ENCODE data around the gene GRIN1.

Gene GRIN1

DNA sequence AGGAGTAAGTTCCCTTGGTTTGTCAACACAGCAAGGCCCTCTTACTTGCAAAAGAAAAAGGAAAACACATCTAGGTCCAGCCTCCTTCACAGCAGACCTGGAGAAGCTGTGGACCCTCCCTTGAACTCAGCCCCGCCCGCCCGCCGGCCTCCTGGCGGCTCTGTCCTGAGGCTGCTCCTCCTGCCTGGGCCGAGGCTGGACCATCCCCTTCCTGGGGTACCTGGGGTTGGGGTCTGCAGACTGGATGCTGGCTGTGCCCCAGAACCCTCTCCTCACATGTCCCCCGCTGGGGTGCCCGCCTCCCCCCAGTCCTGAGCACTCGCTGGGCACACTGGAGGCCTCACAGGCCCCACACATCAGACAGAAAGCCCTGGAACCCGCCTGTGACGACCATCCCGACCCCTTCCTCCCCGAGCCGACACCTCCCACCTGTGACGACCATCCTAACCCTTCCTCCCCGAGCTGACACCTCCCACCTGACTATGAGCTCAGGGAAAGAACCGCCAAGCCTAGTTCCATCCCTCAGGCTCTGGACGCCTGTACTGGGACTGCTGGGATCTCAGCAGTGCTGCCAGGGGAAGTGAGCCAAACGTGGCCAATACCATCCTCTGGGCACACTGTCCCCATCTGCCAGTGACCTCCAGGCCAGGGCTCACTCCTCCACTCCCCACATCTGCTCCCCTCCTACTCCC, 40.1 kb downstream of the GRIN1 start:
- DNase-seq: no peak

DNA sequence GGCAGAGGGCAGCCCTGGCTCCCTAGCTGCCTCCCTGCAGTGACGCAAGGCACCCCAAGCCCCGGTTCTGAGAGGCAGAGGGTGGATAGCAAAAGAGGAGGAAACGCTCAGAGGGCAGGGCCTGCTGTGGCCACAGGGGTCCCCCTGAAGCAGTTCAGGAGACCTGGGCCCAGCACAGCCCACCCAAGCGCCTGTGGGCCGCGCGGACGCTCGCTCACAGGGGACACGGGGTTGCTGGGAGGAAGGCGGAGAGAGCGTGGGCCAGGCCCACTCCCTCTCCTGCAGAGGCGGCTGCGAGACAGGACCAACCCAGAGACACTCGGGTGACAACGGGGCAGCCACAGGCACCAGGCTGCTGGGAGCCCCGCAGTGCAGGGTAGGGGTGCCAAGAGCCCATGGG, 40.8 kb downstream of the GRIN1 start:
- DNase-seq: no peak

DNA sequence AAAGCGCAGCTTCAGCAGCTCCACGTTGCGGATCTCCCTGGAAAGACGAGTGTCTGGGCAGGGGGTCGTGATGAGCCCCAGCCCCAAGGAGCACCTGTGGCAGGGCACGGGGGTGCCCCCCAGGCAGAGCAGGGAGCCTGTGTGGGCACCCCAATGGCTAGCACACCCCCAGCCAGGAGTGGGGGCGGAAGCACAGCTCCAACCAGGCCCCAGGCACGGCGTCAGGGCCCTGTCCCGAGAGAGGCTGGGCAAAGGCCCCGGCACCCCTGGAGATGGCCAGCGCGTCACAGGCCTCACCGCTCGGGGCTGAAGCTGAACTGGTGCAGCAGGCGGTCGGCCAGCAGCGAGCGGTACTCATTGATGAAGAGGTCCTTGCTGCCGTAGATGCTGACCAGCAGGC, 41.5 kb downstream of the GRIN1 start:
- DNase-seq: no peak

DNA sequence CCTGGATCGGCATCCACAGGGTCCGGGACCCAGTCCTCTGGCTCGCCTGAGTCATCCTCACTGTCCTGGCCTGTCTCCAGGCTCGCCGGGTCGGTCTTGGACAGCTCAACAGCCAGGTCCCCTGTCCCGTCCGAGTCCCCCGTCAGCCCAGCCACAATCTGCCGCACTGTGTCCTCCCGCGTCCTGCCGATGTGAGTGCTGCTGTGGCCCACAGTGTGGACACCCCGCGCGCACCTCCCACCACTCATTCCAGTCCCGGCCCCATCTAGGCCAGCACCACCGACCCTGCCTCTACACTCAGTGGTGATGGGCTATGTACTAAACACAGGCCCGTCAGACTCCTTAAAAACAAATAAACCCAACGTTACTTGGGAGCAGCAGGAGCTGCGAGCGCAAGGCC, 42.7 kb downstream of the GRIN1 start:
- DNase-seq: no peak

DNA sequence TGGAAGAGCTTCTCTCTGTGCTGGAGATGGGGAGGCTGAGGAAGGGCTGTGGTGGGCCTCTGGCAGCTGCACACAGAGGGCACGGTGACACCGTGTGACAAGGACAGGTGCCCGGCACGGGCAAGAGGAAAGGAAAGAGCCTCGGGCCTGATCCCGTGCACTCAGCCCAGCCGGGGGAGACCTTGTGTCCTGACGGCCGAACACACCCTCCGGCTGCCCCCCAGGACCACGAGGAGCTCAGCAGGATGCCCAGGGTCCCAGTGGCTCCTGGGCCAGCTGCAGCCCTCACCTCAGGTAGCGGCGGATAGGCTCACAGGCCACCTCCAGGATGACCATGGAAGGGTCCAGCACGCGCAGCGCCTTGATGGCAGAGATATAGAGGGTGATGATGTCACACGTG, 43.9 kb downstream of the GRIN1 start:
- no peak for DNase-seq

DNA sequence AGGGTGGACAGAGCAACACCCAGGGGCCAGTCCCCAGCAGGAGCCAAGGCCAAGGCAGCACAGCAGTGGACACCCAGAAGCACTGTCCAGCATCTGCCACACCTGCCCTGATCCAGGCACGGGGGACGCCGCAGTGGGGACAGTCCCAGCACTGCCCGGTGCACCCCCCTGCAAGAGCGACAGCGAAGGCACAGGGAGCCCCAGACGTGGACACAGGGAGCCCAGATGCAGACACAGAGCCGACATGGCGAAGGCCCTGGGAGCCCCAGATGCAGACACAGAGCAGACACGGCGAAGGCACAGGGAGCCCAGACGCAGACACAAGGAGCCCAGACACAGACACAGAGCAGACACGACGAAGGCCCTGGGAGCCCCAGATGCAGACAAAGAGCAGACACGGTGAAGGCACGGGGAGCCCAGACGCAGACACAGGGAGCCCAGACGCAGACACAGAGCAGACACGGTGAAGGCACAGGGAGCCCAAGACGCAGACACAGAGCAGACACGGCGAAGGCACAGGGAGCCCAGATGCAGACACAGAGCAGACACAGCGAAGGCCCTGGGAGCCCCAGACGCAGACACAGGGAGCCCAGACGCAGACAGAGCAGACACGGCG, 45.1 kb downstream of the GRIN1 start:
- DNase-seq: no peak

DNA sequence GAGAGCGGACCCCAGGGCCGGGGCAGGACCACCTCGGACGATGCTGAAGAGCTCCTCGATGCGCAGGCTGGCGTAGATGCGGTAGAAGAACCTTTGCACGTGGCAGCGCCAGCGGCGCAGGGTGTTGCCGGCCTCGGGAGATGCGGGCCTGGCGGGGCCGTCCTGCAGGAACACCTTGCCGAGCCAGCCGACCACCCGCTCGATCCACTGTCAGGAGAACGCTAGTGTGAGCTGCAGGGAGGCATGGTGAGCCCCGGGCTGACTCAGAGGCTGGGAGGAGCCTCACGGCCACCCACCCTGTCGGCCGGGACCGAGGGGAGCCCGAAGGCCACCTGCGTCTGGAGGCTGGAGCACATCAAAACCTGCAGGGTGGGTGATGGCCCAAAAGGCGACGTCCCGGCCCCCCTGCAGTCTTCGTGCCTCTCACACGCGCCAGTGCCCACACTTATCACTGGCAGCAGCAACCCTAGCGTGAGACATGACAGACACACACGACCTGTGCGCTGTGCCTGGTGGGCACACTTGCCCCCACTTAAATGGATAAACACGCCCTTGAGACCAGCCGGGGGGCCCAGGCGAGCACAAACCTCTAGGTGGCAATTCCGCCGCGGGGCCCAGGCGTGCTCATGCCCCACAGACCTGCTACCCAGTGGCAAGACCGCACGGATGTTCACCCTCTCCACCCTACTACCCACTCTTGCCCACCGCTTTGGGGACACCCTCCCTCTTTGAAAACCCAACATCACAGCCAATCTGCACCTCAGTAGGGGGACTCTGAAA, 46.1 kb downstream of the GRIN1 start:
- DNase-seq: no peak

DNA sequence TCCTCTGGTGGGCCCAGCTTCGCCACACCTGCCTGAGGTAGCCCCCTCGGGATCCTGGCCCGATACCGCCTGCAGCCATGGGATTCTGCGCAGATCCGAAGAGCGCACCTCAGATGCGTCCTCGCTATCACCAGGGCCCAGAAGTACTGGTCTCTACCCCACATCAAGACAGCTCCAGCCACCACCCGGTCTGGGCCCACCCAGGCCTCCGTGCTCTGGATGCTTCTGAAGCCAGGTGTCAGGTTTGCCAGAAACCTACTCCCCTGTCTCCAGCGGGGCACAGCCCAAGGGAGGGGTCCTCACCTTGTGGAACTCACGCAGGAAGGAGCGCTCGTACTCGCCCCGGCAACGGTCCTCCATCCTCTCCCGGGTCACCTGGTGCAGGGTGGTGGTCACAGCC, 47.0 kb downstream of the GRIN1 start:
- DNase-seq: no peak

DNA sequence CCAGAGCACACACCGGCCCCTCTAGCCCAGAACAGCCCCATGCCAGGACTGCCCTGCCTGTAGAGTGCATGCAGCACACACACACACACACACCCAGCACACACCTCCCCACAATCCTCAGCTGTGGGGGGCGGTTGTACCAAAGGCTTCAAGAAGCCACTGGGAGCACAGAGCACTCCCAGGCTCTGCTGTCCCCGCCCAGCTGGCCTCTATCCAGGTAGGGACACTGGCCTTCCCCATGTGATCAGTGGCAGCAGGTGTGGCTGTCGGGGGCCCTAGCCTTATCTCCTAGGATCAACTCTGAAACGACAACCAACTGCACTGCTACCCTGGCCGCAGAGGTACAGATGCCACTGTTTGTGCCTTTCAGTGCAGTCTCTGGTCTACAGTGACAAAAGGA, 47.4 kb downstream of the GRIN1 start:
- DNase-seq: no peak

DNA sequence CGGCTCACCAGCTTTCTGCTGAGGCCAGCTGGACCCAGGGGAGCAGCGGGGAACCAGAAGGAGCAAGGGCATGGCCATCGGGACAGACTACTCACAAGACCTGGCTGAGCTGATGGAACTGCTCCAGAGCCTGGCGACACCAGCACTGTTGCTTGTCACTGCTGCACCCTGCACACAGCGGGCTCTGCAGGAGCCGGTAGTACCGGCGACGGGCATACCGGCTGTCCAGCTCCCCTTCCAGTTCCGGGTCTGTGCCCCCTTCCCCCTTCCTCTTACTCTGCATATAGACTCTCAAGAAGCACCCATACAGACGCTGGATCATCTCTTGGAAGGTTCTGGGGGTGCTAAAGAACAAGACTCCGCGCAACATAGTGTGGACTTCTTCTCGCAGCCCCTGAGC, 48.4 kb downstream of the GRIN1 start:
- no peak for DNase-seq

DNA sequence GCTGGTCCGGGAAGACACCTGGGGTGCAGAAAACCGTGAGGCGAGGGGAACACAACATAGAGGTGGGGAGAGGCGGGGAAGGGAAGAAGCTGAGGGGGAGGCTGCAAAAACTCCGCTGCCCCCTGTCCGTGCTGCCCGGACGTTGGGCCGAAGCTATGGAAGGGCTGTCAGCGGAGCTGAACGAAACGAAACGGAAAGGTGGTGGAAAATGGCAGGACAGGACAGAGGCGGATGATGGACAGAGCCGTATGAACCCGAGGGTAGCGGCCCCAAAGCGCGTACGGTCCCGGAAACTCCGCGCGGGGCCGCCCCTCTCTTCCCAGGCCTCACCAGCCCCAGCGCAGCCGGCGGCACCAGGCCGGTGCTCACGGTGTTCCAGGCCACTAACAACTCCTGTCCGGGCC, 49.1 kb downstream of the GRIN1 start:
- no peak for DNase-seq

DNA sequence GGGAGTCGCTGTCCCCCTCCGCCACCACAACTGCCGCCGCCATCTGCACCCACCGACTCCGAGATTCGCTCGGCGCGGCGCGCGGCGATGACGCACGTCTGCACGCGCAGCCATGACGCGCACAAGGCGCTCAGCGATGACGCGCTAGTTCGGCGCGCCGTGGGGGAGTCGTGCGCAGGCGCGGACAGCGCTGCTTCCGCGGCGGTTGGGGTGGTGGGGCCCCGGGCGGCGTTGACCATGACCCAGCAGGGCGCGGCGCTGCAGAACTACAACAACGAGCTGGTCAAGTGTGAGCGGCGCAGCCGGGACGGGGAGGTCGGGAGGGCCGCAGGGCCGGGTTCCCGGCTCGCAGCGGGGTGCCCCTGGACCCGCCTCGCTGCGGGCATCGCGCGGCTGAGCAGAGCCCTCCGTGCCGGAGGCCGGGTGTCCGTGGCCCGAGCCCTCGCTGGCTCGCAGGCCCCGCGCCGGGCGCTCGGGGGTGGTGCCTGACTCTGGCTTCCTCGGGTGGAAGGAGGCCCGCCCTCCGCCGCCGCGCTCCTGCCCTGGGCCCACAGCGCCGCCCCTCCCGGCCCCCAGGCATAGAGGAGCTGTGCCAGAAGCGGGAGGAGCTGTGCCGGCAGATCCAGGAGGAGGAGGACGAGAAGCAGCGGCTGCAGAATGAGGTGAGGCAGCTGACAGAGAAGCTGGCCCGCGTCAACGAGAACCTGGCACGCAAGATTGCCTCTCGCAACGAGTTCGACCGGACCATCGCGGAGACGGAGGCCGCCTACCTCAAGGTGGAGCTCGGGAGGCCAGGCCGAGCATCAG, 49.7 kb downstream of the GRIN1 start, which contains the start of the genes ANAPC2 and SSNA1:
TSS of gene ANAPC2 (minus strand) at position 71 of the 807 bp plus-strand sequence. CDS start at position 43, 28 bp downstream.
TSS of gene SSNA1 (plus strand) at position 187 of the 807 bp plus-strand sequence. CDS start at position 238, 51 bp downstream.
- DNase-seq: peak; percentile 91 to 93

DNA sequence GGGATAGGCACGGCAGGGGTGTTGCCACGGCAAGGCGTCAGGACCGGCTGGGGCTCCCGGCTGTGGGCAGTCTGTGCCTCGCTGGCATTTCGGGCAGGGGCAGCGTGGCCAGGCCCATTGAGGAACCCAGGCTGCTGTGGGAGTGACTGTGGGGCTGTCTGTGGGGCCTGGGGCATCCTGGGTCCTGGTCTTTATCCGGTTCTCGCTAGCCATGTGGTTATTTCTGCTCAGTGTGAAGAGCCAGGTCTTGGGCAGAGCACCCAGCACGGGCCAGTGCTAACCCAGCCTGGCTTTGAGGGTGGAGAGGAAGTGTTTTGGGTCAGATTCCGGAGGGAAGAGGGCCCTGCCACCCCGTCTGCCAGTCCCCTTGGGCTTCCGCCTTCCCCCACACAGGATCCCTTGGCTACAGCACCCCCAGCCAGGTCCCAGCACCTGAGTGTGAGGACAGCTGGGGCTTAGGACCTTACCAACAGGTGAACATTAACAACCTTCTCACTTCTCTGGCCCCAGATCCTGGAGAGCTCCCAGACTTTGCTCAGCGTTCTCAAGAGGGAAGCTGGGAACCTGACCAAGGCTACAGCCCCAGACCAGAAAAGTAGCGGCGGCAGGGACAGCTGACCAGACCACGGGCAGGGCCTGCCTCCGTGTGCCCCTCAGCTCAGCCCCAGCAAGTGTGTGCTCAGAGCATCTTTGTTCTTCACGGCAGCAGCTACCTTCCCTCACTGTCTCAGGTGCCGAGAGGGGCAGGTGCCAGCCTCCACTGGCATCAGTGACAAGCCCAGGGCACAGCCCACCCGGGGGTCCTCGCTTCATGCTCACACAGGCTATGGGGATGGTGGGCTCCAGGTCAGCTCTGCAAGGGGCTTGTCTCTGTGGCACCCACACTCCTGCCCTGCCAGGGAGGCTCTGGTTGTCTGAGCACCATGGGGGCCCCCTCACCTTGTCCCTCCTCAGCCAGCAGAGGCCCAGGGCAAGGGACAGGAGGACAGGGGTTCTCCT, 50.6 kb downstream of the GRIN1 start:
- DNase-seq: no peak

DNA sequence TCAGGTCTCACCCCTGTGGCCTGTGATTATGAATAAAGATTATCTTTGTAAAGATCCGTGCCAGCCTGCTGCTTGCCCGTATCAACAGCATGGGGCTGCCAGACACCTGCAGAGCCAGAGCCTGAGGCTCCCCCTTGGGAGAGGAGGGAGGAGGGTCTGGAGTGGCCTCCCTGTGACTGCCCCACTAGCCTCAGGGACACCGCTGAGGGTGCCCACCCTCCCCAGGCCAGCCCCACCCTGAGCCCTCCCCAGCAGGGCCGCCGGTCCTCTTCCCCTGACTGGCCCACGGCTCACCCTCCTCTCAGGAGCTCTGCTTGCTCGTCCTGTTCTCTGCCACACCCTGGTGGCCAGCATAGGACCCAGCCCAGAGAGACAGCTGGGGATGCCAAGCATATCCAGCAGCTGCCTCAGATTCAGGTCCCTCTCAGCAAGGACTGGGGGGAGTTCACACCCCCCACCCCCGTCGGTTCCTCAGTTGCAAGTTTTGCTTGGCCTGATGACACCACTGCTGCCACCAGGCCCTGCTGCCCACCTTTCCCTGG, 51.4 kb downstream of the GRIN1 start:
- DNase-seq: no peak

DNA sequence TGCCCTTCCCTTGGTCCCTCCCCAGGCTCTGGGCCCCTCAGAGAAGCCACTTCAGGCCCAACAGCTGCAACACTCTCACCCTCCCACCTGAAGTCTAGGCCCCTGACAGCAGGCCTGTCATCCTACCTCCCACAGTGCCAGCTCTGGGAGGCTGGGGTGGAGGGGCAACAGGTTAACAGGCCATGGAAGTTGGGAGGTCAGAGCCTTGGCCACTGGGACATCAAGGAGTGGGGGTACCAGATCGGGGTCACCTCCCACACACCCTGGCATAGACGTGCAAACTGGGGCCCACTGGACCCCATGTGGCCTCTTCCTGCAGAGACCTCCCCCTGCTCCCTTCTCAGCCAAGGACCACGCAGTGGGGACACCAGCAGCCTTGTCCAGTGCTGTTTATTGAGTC, 52.3 kb downstream of the GRIN1 start:
- DNase-seq: no peak

DNA sequence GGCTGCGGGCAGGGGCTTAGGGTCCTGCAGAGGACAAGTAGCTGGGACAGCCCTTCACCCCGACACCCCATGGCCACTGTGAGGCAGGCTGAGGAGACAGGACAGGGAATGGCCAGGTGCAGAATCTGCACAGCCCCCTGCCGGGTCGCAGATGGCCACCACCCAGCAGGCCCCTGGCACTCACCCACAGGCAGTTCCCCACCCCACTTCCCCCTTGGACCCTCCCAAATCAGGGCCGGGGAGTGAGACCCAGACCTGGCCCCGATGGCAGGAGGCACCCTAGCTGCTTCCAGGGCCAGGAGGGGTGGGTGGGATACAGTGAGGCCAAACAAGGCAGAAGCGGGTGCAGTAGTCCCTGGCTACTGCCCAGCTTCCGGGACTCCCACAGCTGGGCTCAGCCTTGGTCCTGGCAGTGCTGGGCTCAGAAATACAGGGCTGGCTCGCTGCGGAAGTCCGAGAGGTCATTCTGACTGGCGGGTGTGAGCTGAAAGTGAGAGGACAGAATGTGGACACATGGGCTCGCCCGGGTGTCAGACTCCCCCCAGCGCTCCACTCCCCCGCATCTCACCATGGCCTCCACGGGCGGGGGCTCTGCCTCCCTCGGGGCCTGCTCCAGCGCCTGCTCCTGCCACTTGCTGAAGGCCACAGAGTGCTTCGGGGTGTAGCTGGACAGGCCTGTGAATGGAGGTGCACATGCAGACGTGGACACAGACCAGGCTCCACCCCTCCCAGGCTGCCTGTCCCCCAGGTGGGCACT, 52.9 kb downstream of the GRIN1 start:
- DNase-seq: no peak

DNA sequence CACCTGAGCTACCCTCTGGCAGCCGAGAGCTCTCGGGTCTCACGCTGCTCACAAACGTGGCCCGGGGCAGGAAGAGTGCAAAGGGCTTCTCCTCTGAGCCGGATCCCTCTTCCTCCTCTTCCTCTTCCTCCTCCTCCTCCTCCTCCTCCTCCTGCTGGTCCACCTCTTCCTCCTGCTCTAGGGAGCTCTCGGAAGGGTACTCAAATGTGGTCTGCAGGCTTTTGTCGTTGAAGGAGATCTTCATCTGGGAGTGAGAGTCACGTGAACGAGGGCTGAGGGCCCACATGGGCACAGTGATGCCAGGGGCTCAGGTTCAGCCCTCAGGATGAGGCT, 53.5 kb downstream of the GRIN1 start:
- DNase-seq: no peak

DNA sequence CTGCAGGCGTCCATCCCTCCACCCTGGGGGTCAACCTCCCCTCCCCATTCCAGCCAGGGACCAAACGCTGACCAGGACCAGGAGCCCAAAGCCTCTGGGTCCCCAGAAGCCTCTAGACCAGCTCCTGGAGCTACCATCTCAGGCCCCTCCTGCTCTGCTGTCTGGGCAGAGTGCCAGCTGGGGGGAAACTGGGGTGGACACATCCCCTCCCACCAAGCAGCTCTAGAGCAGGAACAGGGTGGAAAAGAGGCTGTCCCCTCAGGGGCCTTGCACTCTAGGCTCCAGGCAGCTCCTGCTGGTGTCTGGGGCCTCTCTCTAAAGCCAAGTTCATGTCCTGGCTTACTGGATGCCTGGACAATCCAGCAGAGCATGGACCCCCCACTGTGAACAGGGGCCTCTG, 53.9 kb downstream of the GRIN1 start:
- no peak for DNase-seq

DNA sequence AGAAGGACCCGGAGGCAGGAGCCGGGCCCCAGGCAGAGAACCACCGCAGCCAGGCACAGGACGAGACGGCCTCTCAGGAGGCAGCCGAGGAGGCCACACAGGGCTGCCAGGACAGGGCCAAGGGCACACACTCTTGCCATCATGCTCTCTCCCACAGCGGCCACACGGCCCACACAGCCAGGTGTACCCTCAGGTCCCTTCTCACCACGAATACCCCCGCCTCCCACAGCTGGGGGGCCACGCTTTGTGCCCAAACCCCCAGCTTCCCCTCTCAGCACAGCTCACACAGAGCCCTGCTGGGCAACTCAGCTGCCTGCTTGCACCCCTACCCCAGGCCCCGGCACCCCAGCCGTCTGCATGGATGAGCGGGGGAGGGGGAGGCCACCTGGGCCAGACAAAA, 54.8 kb downstream of the GRIN1 start:
- no peak for DNase-seq

DNA sequence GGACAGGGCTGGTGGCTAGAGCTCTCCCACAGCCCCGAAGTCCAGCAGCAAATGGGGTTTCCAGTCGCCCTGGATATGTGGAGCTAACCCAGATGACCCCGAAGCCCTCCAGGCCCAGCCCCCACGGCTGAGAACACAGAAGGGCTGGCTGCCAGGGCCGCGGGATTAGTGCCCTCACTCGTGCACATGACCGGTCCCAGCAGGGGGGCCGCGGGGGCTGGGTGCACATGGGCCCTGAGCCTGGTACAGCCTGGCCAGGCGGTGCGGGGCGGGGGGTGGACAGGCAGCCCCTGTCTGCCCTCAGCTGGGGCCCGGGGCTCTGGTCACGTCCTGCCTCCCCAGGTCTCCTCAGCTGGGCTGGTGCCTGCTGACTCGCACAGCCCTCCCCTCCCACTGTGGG, 55.4 kb downstream of the GRIN1 start:
- no peak for DNase-seq

DNA sequence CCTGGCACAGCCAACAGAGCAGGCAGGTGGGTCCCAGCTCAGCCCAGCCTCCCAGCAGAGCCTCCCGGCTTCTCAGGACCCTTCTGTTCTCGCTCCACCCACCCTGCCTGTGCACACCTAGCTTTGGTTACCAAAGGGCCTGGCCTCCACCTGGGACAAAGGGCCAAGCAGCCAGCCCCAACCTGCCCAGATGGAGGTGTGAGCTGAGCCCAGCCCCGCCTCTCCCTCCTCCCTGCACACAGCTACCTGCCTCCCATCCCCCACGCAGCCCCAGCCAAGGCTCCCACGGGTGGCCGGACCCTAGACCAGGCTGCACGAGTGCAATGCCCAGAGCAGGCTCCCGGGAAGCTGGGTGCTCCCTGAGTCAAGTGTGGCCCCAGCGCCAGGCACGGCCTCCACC, 56.0 kb downstream of the GRIN1 start:
- DNase-seq: no peak

All from activated CD4-positive, alpha-beta T cell treated with anti-CD3 and anti-CD28 coated beads, Interleukin-2, amount 50 U/mL, for 48 hours (primary cell).